Middle frontal gyrus (tissue), 1 donor: ENCODE results near the gene ACOXL.

Experiments used
- DNase-seq: peaks from one replicate; pipeline ENCODE4 v3.0.0-alpha.2; 2015; ENCODE audit warnings: low spot score; ENCODE audit errors: extremely low spot score

The ACOXL gene

DNA sequence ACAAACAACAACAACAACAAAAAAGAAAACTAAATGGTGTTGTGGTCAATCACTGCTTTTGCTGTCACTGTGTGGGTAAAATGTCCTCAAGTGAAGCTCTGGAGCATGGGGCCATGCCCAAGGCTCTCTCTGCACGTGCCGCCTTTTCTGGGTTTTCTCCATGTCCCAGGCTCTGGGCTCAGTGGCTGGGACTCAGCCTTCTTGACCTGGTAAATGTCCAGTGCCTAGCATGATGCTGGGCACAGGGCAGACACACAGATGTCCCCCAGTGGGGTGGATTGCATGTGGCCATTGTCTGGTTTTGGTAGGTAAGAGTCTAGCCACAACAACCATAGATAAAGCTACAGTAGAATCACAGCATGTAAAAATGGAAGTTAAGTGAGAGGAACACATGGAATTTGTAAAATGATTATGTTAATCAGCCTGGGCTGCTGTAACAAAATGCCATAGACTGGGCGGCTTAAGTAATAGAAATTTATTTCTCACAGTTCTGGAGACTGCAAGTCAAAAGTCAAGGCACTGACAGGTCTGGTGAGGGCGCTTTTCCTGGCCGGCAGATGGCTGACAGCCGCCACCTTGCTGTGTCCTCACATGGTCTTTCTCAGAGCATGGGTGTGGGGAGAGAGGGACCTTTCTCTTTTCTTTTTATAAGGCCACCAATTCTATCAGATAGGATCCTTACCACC lies 174.4 kb downstream of the ACOXL start:
- no peak for DNase-seq

DNA sequence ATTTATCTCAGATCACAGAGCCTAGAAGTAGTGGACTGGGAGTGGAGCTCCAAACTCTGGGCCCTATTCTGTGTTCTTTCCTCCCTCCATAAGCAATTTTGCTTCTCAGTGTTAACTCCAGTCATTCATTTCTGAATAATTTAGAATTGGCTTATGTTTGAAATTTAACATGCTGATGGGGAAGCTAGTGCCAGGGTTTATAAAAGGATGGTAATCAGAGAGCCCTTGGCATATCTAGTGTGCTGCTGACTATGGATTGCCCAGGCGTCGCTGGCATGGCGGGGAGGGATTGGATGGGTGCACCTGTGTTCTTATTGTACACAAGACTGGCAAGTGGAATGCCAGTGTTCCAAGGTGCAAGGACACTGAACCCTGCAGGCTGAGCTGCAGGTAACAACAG lies 177.1 kb downstream of the ACOXL start:
- DNase-seq = no peak

DNA sequence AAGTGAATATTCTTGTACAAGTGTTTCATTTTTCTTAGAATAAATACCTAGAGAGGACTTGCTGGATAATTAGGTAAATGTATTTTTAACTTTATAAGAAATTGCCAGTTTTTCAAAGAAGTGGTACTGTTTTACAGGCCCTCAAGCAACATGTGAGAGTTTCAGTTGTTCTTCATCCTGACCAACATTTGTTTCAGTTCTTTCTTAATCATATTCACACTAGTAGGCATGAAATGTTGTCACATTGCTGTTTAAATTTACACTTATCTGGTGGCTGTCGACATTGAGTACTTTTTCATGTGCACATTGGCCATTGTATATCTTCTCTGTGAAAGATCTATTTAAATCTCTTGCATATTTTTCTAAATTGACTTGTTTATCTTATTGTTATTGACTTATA lies 178.1 kb downstream of the ACOXL start:
- no peak for DNase-seq

DNA sequence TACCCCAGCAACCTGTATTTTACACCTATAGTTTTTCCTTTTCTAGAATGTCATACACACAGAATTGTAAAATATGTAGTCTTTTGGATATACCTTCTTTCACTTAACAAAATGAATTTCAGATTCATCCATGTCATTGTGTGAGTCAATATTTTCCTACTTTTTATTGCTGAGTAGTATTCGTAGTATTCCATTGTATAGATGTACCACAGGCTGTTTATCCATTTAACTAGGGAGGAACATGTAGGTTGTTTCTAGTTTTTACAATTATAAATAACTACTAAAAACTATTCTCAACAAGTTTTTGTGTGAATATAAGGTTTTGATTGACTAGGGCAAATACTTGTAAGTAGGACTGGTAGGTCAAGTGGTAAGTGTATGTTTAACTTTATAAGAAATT lies 187.4 kb downstream of the ACOXL start:
- no peak for DNase-seq

DNA sequence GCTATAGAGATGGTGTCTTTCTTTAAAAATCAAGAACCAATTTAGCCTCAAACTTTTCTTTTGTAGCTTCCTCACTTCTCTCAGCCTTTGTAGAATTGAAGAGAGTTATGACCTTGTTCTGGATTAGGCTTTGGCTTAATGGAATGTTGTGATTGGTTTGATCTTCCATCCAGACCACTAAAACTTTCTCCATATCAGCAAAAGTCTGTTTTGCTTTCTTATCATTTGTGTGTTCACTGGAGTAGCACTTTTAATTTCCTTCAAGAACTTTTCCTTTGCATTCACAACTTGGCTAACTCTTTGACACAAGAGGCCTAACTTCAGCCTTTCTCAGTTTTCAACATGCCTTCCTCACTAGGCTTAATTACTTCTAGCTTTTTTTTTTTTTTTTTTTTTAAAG lies 193.1 kb downstream of the ACOXL start:
- no peak for DNase-seq

DNA sequence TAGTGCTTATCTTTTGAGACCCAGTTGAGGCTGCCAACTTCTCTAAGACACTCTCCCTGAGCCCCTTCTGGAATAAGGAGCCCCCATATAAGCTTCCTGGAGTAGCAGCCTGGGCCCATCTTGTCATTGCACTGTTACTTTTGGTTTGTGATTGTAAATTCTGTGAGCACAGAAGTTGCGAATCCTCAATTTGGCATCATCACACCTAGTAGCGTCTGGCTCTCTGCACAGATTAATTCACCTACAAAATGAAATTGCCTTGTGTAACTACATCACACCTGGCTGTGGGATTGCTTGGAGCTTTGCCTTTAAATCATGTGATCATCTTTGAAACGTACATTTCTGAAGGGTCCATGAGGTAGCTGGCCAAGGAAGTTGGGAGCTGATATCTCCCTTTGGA lies 195.2 kb downstream of the ACOXL start:
- no peak for DNase-seq

DNA sequence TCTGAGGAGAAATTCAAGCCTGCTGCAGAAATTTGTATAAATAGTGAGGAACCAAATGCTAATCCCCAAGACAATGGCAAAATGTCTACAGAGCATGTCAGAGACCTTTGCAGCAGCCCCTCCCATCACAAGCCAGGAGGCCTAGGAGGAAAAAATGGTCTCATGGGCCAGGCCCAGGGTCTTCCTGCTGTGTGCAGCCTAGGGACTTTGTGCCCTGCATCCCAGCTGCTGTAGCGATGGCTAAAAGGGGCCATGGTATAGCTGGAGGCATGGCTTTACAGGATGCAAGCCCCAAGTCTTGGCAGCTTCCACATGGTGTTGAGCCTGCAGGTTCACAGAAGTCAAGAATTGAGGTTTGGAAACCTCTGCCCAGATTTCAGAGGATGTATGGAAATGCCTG lies 197.2 kb downstream of the ACOXL start:
- no peak for DNase-seq

DNA sequence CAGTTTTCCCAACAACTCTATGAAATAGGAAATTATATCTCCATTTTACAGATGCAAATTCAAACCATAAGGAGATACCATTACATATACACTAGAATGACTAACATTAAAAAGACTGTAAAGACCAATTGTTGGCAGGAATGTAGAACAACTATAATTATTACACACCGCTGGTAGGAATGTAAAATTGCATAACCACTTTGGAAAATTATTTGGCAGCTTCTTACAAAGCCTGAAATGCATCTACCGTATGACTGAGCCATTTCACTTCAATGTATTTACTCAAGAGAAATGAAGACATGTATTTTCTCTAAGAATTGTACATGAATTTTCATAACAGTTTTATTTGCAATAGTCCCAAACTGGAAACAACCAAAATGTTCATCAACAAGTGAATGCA lies 199.3 kb downstream of the ACOXL start:
- DNase-seq = no peak

DNA sequence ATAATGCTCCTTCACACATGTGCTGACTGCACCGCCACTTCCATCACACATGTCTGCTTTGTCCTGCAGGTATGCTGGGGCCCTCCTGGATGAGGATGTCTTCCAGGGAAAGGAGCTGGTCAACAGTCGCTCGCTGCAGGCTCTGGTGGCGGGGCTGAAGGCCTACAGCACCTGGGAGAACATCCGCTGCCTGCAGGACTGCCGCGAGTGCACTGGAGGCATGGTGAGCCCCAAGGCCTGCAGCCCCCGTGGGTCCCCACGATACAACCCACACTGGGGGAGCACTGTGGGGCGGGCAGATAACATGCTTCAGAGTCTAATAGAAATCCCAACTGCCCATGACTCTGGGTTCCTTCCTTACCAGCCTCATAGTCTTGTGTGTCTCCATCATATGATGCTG lies 201.0 kb downstream of the ACOXL start:
- no peak for DNase-seq

DNA sequence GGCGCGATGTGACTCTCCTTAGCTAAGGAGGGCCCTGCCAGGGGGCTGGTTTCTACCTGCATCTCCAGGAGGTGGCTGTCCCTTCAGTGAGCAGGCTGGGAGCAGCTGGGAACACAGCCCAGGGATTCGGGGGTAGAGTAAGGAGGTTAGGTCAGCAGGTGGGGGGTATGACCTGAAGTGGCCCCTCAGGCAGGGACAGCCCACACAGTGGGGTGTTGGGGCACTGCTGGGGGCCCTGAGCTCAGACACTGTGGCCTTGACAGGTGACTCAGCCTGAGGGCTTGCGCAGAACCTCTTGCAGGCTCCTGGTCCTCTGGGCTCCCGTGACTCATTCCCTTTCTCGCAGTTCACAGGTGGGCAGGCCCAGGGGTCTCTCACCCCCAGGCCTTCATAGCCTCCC lies 202.6 kb downstream of the ACOXL start:
- no peak for DNase-seq

DNA sequence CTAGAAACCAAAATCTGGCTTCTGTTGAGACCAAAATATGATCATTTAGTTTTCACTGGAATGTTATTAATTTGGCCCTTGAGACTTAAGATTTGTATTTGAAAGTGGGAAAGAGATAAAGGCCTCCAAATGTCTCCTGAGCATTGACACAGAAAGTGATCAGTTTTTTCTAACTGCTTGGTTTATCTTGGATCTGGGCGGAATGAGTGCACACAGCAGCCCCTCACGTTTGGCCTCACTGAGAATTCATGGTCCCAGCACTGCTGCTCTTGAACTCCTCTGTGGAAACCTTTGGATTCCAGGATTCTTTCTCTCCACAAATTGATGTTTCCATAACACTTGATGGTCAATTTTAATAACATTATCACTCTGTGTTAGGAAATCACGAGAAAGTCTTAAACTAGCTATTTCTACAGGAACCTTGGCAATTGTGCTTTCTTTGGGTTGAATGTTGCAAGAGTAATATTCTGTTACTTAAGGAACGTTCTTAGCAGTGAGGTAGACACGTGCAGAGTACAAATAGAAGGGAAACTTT lies 208.1 kb downstream of the ACOXL start:
- DNase-seq = no peak

DNA sequence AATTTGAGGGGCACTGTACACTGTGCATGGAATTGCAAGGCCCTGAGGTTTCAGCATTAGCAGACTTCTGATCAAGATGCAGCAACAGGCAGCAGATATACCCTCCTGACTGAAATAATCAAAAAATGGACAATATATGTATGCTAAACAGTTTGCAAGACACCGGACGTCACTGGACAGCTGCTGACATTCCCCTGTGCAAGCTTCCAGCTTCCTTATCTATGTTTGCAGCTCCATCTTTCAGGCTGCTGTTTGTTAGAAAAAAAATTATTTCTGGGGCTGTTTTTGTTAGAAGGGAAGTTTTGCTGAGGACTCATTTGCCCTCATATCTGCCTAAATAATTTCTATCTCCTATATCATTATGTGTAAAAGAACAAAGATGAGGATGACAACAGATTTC lies 208.9 kb downstream of the ACOXL start:
- DNase-seq = no peak

DNA sequence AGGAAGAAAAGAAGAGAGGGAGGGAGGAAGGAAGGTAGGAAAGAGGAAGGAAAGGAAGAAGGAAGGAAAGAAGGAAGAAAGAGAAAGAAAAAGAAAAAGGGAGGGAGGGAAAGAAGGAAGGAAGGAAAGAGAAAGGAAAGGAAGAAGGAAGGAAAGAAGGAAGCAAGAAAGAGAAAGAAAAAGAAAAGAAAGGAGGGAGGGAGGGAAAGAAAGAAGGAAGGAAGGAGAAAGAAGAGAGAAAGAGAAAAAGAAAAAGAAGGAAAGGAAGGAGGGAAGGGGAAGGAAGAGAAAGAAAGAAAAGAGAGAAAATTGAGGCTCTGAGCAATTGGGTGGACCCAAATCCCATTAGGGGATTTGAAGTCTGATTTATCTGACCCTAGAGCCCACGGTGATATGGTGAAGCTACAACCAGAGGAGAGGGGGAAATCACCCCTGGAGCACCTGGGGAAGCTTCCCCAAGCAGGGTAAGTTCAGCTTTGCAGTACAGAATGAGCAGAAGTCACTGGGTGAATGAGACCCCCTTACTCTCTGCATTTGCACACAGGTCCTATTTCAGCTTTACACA lies 210.8 kb downstream of the ACOXL start:
- no peak for DNase-seq

DNA sequence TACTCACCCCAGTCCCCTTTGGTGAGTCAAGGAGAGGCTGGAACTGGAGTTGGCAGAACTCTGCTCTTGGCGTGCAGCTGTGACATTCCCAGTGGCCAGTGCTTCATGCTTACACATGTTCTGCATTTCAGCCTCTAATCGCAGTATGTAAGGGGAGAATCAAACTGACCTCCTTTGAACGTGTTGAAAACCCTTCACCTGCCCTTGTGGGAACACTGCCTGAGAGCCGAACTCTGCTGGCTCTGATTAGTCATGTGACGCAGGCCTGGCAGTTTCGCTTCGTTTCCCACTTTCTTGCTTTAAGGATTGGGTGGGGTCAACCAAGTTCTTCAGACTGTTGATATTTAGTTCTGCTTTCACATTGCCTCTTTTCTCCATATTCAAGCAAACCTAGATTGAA lies 214.5 kb downstream of the ACOXL start:
- no peak for DNase-seq

DNA sequence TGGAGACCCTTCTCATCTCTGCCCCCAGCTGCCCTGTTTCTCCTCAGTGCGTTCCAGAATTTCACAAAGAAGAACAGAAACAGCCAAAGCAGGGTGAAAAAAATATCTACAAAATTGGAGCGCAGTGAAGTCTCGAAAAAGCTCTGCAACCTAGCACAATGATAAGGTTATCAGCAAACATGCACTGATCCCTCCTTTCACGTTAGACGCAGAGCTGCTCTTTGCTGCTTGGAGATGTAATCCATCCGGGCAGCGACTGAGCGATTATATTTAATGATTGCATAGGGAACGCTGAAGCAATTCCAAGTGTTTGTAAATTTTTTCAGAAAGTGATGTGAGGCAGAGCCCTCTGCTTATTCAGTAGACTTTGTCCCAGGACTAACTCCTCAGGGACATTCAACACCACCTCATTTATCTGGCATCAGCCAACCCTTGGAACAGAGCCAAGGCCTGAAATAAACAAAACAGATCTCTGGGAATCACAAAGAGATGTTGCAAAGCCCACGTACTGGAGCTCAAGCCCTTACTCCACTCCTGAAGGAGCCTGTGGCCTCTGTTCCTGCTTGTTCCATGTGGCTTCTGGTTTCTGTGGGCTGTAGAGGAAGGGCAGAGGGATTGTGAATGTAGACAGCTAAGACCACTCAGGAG lies 215.8 kb downstream of the ACOXL start:
- DNase-seq = no peak

DNA sequence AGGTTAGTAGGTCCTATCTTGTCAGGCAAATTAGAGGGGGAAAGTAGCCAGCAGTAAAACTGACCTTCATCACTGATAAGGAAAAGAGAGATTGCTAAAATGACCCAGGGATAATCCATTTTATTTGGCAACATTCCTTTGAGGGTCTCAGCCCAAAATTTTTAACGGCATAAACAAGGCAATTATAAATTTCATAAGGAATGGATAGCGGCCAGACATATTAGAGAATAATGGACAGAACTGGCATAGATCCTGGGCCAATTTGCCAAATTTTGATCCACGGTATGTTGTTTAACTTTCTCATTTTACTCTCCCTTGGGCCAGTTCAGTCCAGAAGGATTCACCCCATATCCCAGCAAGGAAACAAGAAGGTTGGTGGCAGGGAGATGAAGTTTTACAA lies 217.9 kb downstream of the ACOXL start:
- DNase-seq = no peak

DNA sequence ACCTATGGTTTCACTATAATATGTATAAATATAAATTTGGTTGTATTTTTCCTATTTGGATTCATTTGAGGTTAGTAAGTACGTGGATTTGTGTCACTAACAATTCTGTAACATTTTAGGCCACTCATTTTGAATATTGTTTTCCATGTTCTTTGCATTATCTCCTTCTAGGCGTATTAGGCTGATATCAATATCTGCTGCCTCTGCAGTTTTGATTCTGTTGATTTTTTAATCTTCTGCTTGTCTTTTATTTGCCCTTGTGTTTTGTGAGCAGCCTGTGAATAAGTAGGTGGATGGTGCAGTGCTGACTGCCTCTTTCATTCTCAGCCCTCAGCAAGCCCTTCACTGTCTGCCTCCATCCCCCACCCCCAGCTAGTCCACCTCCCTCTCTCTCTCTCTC lies 222.7 kb downstream of the ACOXL start:
- no peak for DNase-seq

DNA sequence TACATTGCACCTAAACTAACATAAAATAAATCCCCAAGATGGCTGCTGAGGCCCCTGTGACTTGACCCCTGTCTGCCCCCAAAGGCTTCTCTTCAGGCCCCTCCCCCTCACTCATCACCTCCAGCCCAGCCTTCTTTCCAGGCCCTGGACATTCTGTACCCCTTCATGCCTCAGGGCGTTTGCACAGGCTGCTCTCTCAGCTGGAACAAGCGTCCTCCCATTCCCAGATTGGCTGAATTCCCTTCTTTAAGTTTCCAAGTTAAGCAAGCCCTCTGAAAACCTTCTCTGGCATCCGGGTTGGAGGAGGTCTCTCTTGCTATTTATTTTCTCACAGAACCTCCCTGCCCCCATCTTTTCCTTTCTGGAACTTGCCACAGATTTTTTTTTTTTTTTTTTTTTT lies 223.2 kb downstream of the ACOXL start:
- DNase-seq = no peak

DNA sequence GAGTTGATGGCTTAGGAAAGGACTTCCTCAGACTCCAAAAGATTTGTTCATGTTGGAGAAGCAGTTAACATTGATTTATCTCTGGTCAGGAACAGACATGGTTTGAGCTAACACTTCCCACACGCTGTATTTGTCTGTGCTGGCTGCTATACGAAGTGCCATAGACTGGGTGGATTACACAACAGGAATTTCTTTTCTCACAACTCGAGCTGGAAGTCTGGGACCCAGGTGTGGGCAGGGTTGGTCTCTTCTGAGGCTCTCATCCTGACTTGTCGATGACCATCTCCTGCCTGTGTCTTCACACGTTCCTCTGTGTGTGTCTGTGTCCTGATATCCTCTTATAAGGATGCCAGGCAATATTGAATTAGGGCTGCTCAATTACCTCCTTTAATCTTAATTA lies 224.9 kb downstream of the ACOXL start:
- DNase-seq = no peak

DNA sequence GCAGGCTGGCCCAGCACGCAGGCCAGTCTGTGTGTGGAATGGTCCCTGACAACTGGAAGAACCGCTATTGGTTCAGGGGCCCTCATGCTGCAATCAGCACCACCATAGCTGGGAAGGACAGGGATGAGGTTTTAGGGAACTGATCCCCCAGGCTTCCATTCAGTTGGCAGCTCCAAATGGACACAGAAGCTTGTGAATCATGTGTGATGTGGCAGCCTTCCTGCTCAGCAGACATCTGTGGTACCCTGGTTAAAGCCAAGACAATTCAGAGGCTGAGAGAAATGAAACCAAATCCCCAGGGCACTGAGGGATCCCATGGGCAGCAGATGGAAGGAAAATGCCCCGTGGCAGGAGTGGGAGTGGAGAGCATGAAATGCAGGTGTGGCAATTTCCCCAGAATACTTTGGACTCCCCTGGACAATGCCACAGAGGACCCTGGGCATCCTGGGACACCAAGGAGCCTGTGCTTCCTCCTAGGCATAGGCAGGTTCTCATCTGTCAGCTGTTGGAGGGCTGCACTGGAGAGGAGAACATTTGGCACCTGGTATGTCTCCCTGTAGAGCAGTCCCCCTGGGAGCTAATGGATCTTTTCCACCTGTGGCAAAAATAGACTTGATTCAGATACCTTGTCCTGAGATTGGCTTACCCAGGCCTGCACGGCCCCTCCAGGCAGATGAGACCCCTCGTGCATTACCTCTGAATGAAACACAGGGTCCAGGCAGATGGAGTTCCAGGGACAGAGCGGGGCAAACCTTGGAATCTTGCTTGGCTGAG lies 226.2 kb downstream of the ACOXL start:
- DNase-seq = no peak

DNA sequence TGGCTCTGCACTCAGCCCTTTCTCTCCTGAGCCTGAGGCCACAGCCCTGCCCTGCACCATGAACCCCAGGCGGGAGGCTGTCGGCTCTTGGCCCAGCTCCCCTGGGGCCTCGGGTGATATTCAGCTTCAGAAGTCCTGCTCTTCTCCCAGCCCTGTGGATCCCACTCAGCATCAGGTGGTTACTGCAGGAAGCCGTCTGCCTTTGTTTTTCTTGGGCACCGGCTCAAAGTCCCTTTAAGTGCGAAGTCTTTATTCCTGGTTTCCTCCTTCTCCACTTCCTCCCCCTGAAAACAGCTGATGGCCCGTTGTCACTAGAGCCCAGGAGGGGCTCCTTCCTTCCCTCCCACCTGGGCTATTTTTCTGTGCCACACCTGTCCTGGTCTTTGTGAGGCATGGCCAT lies 226.8 kb downstream of the ACOXL start:
- DNase-seq = no peak

DNA sequence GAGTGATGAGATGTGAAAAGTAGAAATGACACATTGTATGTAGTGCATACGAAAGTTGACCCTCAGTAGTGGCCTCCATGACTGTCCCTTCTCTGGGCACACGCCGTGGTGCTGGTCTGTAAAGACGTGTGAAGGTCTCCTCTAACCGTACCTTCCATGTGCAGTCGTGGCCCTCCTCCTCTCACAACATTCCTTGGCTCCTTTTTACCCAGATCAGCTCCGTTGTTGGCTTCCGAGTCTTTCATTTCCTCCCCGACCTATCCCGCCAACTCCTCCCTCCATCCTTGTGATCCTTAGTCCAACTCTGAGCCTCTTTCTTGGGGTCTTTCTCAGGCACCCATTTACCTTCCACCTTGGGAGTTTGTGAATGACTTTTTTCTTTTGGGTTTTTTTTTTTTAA lies 227.9 kb downstream of the ACOXL start:
- no peak for DNase-seq
